H1 (cell line): ENCODE data around the gene PSORS1C1. TPM values are rescaled to one million over a fixed set of nuclear protein-coding genes. Genes with fewer than 3 reads are reported as not detected.

ENCODE experiments used
- CTCF ChIA-PET: fragments of 300-600 bp; sonication (Branson Sonifier 250); formaldehyde crosslinking; loops from one replicate; lab custom pipeline; 2021; ENCODE audit not compliant: partially characterized antibody; lab: Charles Lee
- POLR2A ChIA-PET: fragments of 300-600 bp; sonication (Branson Sonifier 250); formaldehyde crosslinking; loops from one replicate; lab custom pipeline; 2021; ENCODE audit warnings: inconsistent platforms; ENCODE audit not compliant: partially characterized antibody; lab: Charles Lee
- DNase-seq, 2 experiments: peaks; one replicate each; pipeline versions ENCODE4 v3.0.0 to v3.0.0-alpha.2; 2010 to 2022; ENCODE audit warnings: low spot score in 2 of 2, low read depth in 1 of 2, mixed read lengths in 1 of 2
- FAIRE-seq: peaks from 2 replicates; lab custom pipeline; 2011; peaks lifted over from hg19 to GRCh38; lab: Jason Lieb, UNC
- H2AFZ ChIP-seq: 2 replicates; pipeline ENCODE4 v1.8.1; 2012; ENCODE audit warnings: low read length, inconsistent platforms
- H2AK5ac ChIP-seq: 2 replicates; pipeline ENCODE4 v1.6.1; 2013; ENCODE audit warnings: low read depth, low read length
- H2BK120ac ChIP-seq: replicated peaks from 2 replicates; pipeline ENCODE3; 2013; ENCODE audit warnings: low read depth, low read length, inconsistent platforms
- H2BK12ac ChIP-seq: 2 replicates; pipeline ENCODE4 v1.6.1; 2013; ENCODE audit warnings: low read depth, low read length
- H2BK15ac ChIP-seq: 2 replicates; pipeline ENCODE4 v1.6.1; 2013; ENCODE audit warnings: low read length
- H2BK20ac ChIP-seq: 2 replicates; pipeline ENCODE4 v1.6.1; 2013; ENCODE audit warnings: low read length
- H2BK5ac ChIP-seq: 2 replicates; pipeline ENCODE4 v1.6.1; 2013; ENCODE audit warnings: low read depth, low read length
- H3K14ac ChIP-seq: 2 replicates; pipeline ENCODE4 v1.6.1; 2013; ENCODE audit warnings: inconsistent platforms; ENCODE audit not compliant: insufficient read length
- H3K18ac ChIP-seq: 2 replicates; pipeline ENCODE4 v1.6.1; 2013; ENCODE audit warnings: low read length; ENCODE audit errors: extremely low read depth
- H3K23ac ChIP-seq: 2 replicates; pipeline ENCODE4 v1.6.1; 2013; ENCODE audit warnings: inconsistent platforms; ENCODE audit not compliant: insufficient read length
- H3K23me2 ChIP-seq: 2 replicates; pipeline ENCODE4 v1.6.1; 2013; ENCODE audit warnings: low read depth, low read length
- H3K27ac ChIP-seq: 2 replicates; pipeline ENCODE4 v1.6.1; 2011; ENCODE audit warnings: low read depth, low read length, inconsistent platforms
- H3K27me3 ChIP-seq, 4 experiments: replicated peaks in 1 of 4; 1 replicate in 1 of 4; 2 replicates in 3 of 4; pipeline versions ENCODE4 v1.6.1 to v1.8.1; 2011 to 2013; ENCODE audit warnings: low read length in 3 of 4, mild to moderate bottlenecking in 3 of 4, inconsistent platforms in 2 of 4, mixed read lengths in 2 of 4, moderate library complexity in 1 of 4; ENCODE audit not compliant: control insufficient read depth in 3 of 4, insufficient read depth in 3 of 4; ENCODE audit errors: extremely low read depth in 1 of 4
- H3K36me3 ChIP-seq, 4 experiments: 2 replicates each; pipeline versions ENCODE4 v1.6.1 to v1.8.1; 2011 to 2013; ENCODE audit warnings: mild to moderate bottlenecking in 4 of 4, low read length in 3 of 4, moderate library complexity in 2 of 4, control low read depth in 1 of 4, inconsistent platforms in 1 of 4; ENCODE audit not compliant: insufficient read depth in 4 of 4, control insufficient read depth in 2 of 4
- H3K4ac ChIP-seq: replicated peaks from 2 replicates; pipeline ENCODE3; 2013; ENCODE audit warnings: low read length, low read depth, mixed read lengths, inconsistent platforms; ENCODE audit not compliant: insufficient read length
- H3K4me1 ChIP-seq, 4 experiments: replicated peaks in 1 of 4; 1 replicate in 1 of 4; 2 replicates in 3 of 4; pipeline versions ENCODE4 v1.6.1 to v1.8.1; 2011 to 2013; ENCODE audit warnings: low read length in 3 of 4, inconsistent platforms in 2 of 4, mixed read lengths in 1 of 4; ENCODE audit not compliant: insufficient read depth in 4 of 4, control insufficient read depth in 3 of 4
- H3K4me2 ChIP-seq, 2 experiments: 2 replicates each; pipeline versions ENCODE4 v1.6.1 to v1.8.1; 2011 to 2013; ENCODE audit warnings: low read depth in 2 of 2, low read length in 2 of 2, control low read depth in 1 of 2, inconsistent platforms in 1 of 2, mild to moderate bottlenecking in 1 of 2; ENCODE audit not compliant: insufficient read depth in 1 of 2
- H3K4me3 ChIP-seq, 4 experiments: fragments of 200-600, 300-600 bp in 1 of 4; sonication (generic), shearing (Covaris generic), sonication (Bioruptor Twin) in 1 of 4; 2 replicates each; pipeline versions ENCODE4 v1.5.1 to v1.8.1; 2011 to 2016; ENCODE audit warnings: low read length in 4 of 4, low read depth in 3 of 4, control low read depth in 2 of 4, inconsistent platforms in 2 of 4, mild to moderate bottlenecking in 2 of 4, mixed read lengths in 1 of 4, moderate library complexity in 1 of 4; ENCODE audit not compliant: insufficient read depth in 2 of 4; ENCODE audit errors: extremely low read depth in 1 of 4
- H3K56ac ChIP-seq: replicated peaks from 2 replicates; pipeline ENCODE3; 2013; ENCODE audit warnings: low read depth, mild to moderate bottlenecking, mixed read lengths, low read length, inconsistent platforms; ENCODE audit not compliant: insufficient read length
- H3K79me1 ChIP-seq: 2 replicates; pipeline ENCODE4 v1.6.1; 2013; ENCODE audit warnings: low read depth, low read length, control low read depth
- H3K79me2 ChIP-seq, 2 experiments: 2 replicates each; pipeline versions ENCODE4 v1.6.1 to v1.8.1; 2012 to 2013; ENCODE audit warnings: low read length in 2 of 2, mild to moderate bottlenecking in 2 of 2, inconsistent platforms in 1 of 2; ENCODE audit not compliant: insufficient read depth in 2 of 2, control insufficient read depth in 1 of 2
- H3K9ac ChIP-seq, 4 experiments: replicated peaks in 1 of 4; 1 replicate in 1 of 4; 2 replicates in 3 of 4; pipeline versions ENCODE4 v1.6.1 to v1.8.1; 2011 to 2013; ENCODE audit warnings: low read depth in 3 of 4, low read length in 3 of 4, control low read depth in 2 of 4, mild to moderate bottlenecking in 2 of 4, moderate library complexity in 2 of 4, inconsistent platforms in 1 of 4; ENCODE audit errors: extremely low read depth in 1 of 4
- H3K9me3 ChIP-seq, 2 experiments: 2 replicates each; pipeline versions ENCODE4 v1.6.1 to v1.8.1; 2012 to 2013; ENCODE audit warnings: mild to moderate bottlenecking in 2 of 2, moderate library complexity in 2 of 2, control low read depth in 1 of 2, inconsistent platforms in 1 of 2, low read depth in 1 of 2, low read length in 1 of 2, mixed read lengths in 1 of 2; ENCODE audit not compliant: insufficient read depth in 2 of 2
- H4K20me1 ChIP-seq, 2 experiments: replicated peaks in 1 of 2; 2 replicates each; pipeline versions ENCODE3 to v1.8.1; 2011 to 2013; ENCODE audit warnings: inconsistent platforms in 2 of 2, low read length in 2 of 2, mild to moderate bottlenecking in 1 of 2; ENCODE audit not compliant: insufficient read depth in 2 of 2, control insufficient read depth in 1 of 2
- H4K5ac ChIP-seq: 2 replicates; pipeline ENCODE4 v1.6.1; 2013; ENCODE audit warnings: low read length, low read depth, mixed read lengths, inconsistent platforms; ENCODE audit not compliant: insufficient read length
- H4K8ac ChIP-seq: 2 replicates; pipeline ENCODE4 v1.8.0; 2013; ENCODE audit warnings: mild to moderate bottlenecking, moderate library complexity, low read length, inconsistent platforms; ENCODE audit not compliant: insufficient read depth; ENCODE audit errors: extremely low read depth
- H4K91ac ChIP-seq: replicated peaks from 2 replicates; pipeline ENCODE3; 2013; ENCODE audit warnings: low read length, mixed read lengths, inconsistent platforms; ENCODE audit not compliant: insufficient read length
- CREB1 ChIP-seq: IDR thresholded peaks from 2 replicates; pipeline ENCODE4 v1.6.1; 2012; ENCODE audit warnings: inconsistent platforms
- GTF2F1 ChIP-seq: IDR thresholded peaks from 2 replicates; pipeline ENCODE4 v1.6.1; 2012; ENCODE audit warnings: low read depth, low read length, improper control_type of control experiment, borderline replicate concordance
- JUND ChIP-seq: IDR thresholded peaks from 2 replicates; pipeline ENCODE4 v1.6.1; 2011; ENCODE audit warnings: mild to moderate bottlenecking, improper control_type of control experiment, low read length
- NANOG ChIP-seq: IDR thresholded peaks from 2 replicates; pipeline ENCODE4 v1.6.1; 2011; ENCODE audit warnings: low read length, low read depth, mild to moderate bottlenecking, inconsistent platforms; ENCODE audit not compliant: insufficient read depth, poor library complexity, severe bottlenecking
- RAD21 ChIP-seq, 2 experiments: IDR thresholded peaks in 1 of 2; conservative IDR thresholded peaks in 1 of 2; 2 replicates each; pipeline ENCODE4 v1.6.1; 2011; ENCODE audit warnings: low read depth in 2 of 2, low read length in 2 of 2, improper control_type of control experiment in 1 of 2, inconsistent platforms in 1 of 2, mild to moderate bottlenecking in 1 of 2, moderate library complexity in 1 of 2
- RFX5 ChIP-seq: IDR thresholded peaks from 2 replicates; pipeline ENCODE4 v1.6.1; 2011; ENCODE audit warnings: low read depth, low read length, improper control_type of control experiment, borderline replicate concordance
- RXRA ChIP-seq: IDR thresholded peaks from 2 replicates; pipeline ENCODE4 v1.6.1; 2011; ENCODE audit warnings: low read depth, mild to moderate bottlenecking, low read length, moderate library complexity; ENCODE audit not compliant: insufficient read depth
- SIN3A ChIP-seq, 2 experiments: IDR thresholded peaks in 1 of 2; conservative IDR thresholded peaks in 1 of 2; 2 replicates each; pipeline ENCODE4 v1.6.1; 2011 to 2012; ENCODE audit warnings: low read length in 2 of 2, improper control_type of control experiment in 1 of 2, low read depth in 1 of 2, mild to moderate bottlenecking in 1 of 2
- SP2 ChIP-seq: IDR thresholded peaks from 2 replicates; pipeline ENCODE4 v1.6.1; 2012; ENCODE audit warnings: mild to moderate bottlenecking, low read length, inconsistent platforms
- SUZ12 ChIP-seq: fragments of 200-600 bp; sonication (generic); IDR thresholded peaks from 2 replicates; pipeline ENCODE4 v1.6.1; 2012; ENCODE audit warnings: mild to moderate bottlenecking, inconsistent platforms, low read length, moderate library complexity, mixed read lengths
- WGBS, 2 experiments: shearing (Covaris generic) in 1 of 2; methylation state at CpG; one replicate each; pipeline versions ENCODE4 v1.1.6 to v1.1.7; 2013 to 2015; ENCODE audit warnings: low lambda C conversion rate in 2 of 2, mixed read lengths in 2 of 2, inconsistent platforms in 1 of 2, low coverage in 1 of 2, missing lambda C conversion rate in 1 of 2; ENCODE audit not compliant: insufficient replicate concordance in 2 of 2, insufficient coverage in 1 of 2, insufficient read length in 1 of 2; ENCODE audit errors: extremely low coverage in 1 of 2, missing lambda C conversion rate in 1 of 2; 5-methylcytosine and 5-hydroxymethylcytosine counted together
- polyA plus RNA-seq, 7 experiments: library from polyadenylated mRNA; depleted of rRNA in 3 of 7; stranded (reverse) in 5 of 7; unstranded in 2 of 7; fragments of >200 nt in 5 of 7; fragments of 200-250 nt in 2 of 7; gene quantifications; 1 replicate in 5 of 7; 2 replicates in 1 of 7; 4 replicates in 1 of 7; pipeline versions ENCODE4 v1.2.1 to v1.2.3, GENCODE V29; 2011 to 2013; ENCODE audit warnings: missing spikeins in 2 of 7, mixed read lengths in 2 of 7
- total RNA-seq: library from RNA; stranded (reverse); fragmentation: NEBNext Ultra II Directional; extraction: Animal tissue kit (Norgen Biotek cat#: 25700); gene quantifications from 2 replicates; pipeline ENCODE4 v1.2.1, GENCODE V29; 2021

The PSORS1C1 gene
- total and polyA plus RNA-seq, 2 of the 8 experiments (the other 6 are each of a cell fraction or from before 2014, with no cell fraction given): 0.12 to 0.52 TPM

DNA sequence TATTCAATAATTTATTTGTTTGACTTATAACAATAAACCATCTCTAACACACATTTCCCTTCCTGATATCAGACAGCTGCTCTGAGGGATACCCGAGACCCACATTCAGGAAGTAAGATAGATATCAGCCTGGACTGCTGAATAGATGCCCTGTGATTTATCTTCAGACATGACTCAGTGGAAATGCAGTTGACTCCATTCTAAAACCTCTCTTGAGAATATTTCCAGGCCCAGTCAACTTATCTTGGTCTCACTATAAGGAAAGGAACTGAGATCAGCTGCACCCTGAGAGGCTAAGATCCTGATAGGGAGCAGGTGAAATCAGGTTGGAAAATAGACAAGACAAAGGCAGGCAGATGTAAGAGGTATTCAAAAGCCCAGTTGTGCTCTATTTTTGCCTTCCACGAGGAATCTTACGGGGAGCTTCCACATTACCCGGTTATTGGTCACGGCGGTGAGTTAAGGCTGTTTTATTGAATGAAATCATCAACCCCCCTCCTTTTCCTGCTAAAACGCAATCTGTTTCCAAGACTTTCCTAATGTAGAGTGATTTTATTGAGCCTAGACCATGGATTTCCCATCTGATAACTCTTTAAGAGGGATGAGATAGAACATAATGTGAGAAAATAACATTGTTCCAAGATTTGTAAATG, 27.7 kb upstream of the PSORS1C1 start:
- Histone ChIP-seq H4K20me1 (no peaks in the 10 kb centered on the region), H2BK12ac (no peak overlapping the region), H3K4me2 (no peak overlapping the region), H2BK20ac (no peak overlapping the region), H2AFZ (0 out of 2 replicates have a peak overlapping the region, but pooled peaks have one; percentile 61), H3K56ac (no peak overlapping the region), H3K18ac (no peak overlapping the region), H3K79me2 (no peaks in the 10 kb centered on the region), H3K27me3 (no peaks in the 10 kb centered on the region), H3K14ac (no peak overlapping the region), H3K4ac (no peak overlapping the region), H4K5ac (no peak overlapping the region), H2BK15ac (no peak overlapping the region), H3K23me2 (no peaks in the 10 kb centered on the region), H4K91ac (no peak overlapping the region), H3K4me1 (no peaks in the 10 kb centered on the region; a peak in 1 of 7 replicates), H3K9ac (no peak overlapping the region), H2BK5ac (no peak overlapping the region), H2BK120ac (no peak overlapping the region), H3K27ac (no peak overlapping the region), H2AK5ac (no peak overlapping the region), H3K36me3 (no peaks in the 10 kb centered on the region), H3K79me1 (no peaks in the 10 kb centered on the region), H4K8ac (no peak overlapping the region), H3K23ac (no peak overlapping the region), H3K4me3 (no peak overlapping the region), H3K9me3 (no peaks in the 10 kb centered on the region)
- DNase-seq (no peak), FAIRE-seq (no peak)
- POLR2A ChIA-PET: interaction anchor here (0.6 to 1.9 kb wide), 6 partner anchors 76 to 488 kb away, joined by 3 to 6 read pairs (median 3); partner anchors contain the start of gene TUBB
- WGBS, 2 experiments: 86% methylated on average over 7 of the region's 7 CpGs; no CpG with 5 or more reads in 1 of the 2 experiments
- TF ChIP-seq SP2 (no peak), RFX5 (no peak), NANOG (no peak), RAD21 (IDR thresholded peaks at IDR 0.05 in 1 of 2, conservative IDR thresholded peaks at IDR 0.05 in 1 of 2; ENCODE audit: low read depth in 2 of 2, low read length in 2 of 2) (no peak), RXRA (no peak), SIN3A (conservative IDR thresholded peaks at IDR 0.05 in 1 of 2, IDR thresholded peaks at IDR 0.05 in 1 of 2; ENCODE audit: low read depth in 1 of 2, low read length in 2 of 2) (no peak), SUZ12 (no peak), CREB1 (no peak), JUND (no peak), GTF2F1 (no peak)
- CTCF ChIA-PET: interaction anchor here (0.6 to 13.3 kb wide), 66 partner anchors 9 to 529 kb away, joined by 3 to 285 read pairs (median 4); partner anchors contain the start of genes MUC21, MUCL3, PRR3 and PSORS1C1
